Tibial nerve (tissue), 4 donors: ENCODE measurements around the gene ERMP1.

Experiments used
- CTCF ChIP-seq, 5 experiments: fragments of 200-600 bp in 3 of 5; fragments of 450-650 bp in 2 of 5; sonication (generic) in 3 of 5; IDR thresholded peaks; one replicate each; pipeline ENCODE4 v1.5.1; 2016 to 2019; ENCODE audit warnings: antibody characterized with exemption in 5 of 5, mild to moderate bottlenecking in 3 of 5, moderate library complexity in 2 of 5
- EP300 ChIP-seq, 2 donors: sonication (generic); formaldehyde crosslinking; IDR thresholded peaks; one replicate each; pipeline ENCODE4 v1.6.1; 2017; ENCODE audit warnings: antibody characterized with exemption in 2 of 2, mild to moderate bottlenecking in 1 of 2
- POLR2A ChIP-seq, 2 donors: fragments of 450-650 bp; IDR thresholded peaks; one replicate each; pipeline ENCODE4 v1.6.1; 2017; ENCODE audit warnings: antibody characterized with exemption in 2 of 2, mild to moderate bottlenecking in 2 of 2, moderate library complexity in 2 of 2

- TF ChIP-seq CTCF (IDR thresholded peaks at IDR 0.05) (no peak), POLR2A (IDR thresholded peaks at IDR 0.05) (no peak), EP300 (IDR thresholded peaks at IDR 0.05) (no peak)
Observed at GRCh38 chr9:5857928-5858327, 25.0 kb upstream of the ERMP1 start.
